ENCODE results near the gene GPR183.

The GPR183 gene

DNA sequence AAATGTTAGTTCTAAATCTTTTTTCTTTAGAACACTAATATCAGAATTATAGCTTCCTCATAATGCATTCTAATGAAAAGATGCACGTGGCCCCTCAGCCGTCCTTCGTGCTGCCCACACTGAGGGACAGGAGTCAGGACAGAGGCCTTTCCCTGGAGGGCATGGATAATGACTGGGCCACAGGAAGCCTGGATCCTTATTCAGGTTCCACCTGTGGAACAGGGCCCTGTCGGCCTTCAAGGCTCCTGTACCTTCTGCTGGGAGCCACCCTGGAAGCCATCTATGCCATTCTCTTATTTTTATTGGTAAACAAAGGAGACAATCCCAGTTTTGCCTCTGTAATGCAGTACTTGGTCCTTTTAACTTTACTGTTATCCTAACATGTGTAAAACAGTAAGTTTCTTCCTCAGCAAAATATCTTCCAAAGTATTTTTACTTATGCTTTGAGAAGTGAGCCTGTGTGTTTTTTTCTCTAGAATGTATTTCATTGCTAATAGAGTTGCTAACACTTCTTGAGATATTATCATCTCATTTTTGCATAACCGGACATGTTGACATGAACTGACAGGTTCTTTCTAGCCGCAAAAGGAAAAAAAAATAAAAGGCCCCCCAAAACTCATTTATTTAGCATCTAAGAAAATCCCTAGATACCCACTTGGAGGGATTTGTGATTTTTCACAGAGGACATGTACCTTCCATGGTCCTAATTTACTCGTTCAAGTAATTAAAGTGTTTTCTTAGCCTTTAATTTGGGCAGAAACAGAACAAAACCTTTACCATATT is 6.0 kb downstream of the GPR183 start:
- peaks cover 3% of the 10 kb centered on the region; the same call in 1 of the 2 replicates for H3K4me1 ChIP-seq (ENCODE audit: control insufficient read depth, insufficient read depth, low read length)
- no peak overlapping the region for H3K4me3 ChIP-seq (ENCODE audit: low read depth, low read length)
- H3K9me3 ChIP-seq (ENCODE audit: control insufficient read depth, insufficient read depth, low read depth, low read length), result no peaks in the 10 kb centered on the region
- POLR2A ChIA-PET, result no interaction called here
- TF ChIP-seq ZNF24 (tag by site-specific recombination; IDR thresholded peaks at IDR 0.05), result no peak
- no peak for TF ChIP-seq ZNF473 (tag by site-specific recombination; IDR thresholded peaks at IDR 0.05)
- H3K36me3 ChIP-seq (ENCODE audit: control insufficient read depth in 2 of 2, insufficient read depth in 1 of 2, low read length in 2 of 2), result no peaks in the 10 kb centered on the region
- H3K27ac ChIP-seq (ENCODE audit: extremely low read depth, low read depth, low read length), result no peak overlapping the region
- CTCF ChIA-PET, result interaction anchor here (0.7 to 0.9 kb wide), 2 partner anchors 35 to 44 kb away, joined by 3 read pairs; no protein-coding TSS in a partner anchor

- CTCF ChIA-PET, result interaction anchor here (0.6 to 1.0 kb wide), 2 partner anchors 124 to 143 kb away, joined by 3 to 4 read pairs; no protein-coding TSS in a partner anchor
Measured at GRCh38 chr13:99299920-99300341, 7.3 kb downstream of the GPR183 start.

GRCh38 chr13:99299256-99299919 is 7.8 kb downstream of the GPR183 start:
- TF ChIP-seq ZNF350 (tag by site-specific recombination; IDR thresholded peaks at IDR 0.05), result no peak
- no peak for TF ChIP-seq ZNF292 (tag by site-specific recombination; IDR thresholded peaks at IDR 0.05; ENCODE audit: borderline replicate concordance, low read depth)
- TF ChIP-seq OSR2 (tag by site-specific recombination; IDR thresholded peaks at IDR 0.05), result no peak
- TF ChIP-seq, protein P1, sequence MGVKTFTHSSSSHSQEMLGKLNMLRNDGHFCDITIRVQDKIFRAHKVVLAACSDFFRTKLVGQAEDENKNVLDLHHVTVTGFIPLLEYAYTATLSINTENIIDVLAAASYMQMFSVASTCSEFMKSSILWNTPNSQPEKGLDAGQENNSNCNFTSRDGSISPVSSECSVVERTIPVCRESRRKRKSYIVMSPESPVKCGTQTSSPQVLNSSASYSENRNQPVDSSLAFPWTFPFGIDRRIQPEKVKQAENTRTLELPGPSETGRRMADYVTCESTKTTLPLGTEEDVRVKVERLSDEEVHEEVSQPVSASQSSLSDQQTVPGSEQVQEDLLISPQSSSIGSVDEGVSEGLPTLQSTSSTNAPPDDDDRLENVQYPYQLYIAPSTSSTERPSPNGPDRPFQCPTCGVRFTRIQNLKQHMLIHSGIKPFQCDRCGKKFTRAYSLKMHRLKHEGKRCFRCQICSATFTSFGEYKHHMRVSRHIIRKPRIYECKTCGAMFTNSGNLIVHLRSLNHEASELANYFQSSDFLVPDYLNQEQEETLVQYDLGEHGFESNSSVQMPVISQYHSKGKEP (tag by site-specific recombination; IDR thresholded peaks at IDR 0.05), result no peak
- no peak for TF ChIP-seq ZNF624 (tag by site-specific recombination; IDR thresholded peaks at IDR 0.05)
- no peak for TF ChIP-seq ZNF184 (tag by site-specific recombination; IDR thresholded peaks at IDR 0.05)
- TF ChIP-seq, protein P2, sequence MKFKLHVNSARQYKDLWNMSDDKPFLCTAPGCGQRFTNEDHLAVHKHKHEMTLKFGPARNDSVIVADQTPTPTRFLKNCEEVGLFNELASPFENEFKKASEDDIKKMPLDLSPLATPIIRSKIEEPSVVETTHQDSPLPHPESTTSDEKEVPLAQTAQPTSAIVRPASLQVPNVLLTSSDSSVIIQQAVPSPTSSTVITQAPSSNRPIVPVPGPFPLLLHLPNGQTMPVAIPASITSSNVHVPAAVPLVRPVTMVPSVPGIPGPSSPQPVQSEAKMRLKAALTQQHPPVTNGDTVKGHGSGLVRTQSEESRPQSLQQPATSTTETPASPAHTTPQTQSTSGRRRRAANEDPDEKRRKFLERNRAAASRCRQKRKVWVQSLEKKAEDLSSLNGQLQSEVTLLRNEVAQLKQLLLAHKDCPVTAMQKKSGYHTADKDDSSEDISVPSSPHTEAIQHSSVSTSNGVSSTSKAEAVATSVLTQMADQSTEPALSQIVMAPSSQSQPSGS (tag by site-specific recombination; IDR thresholded peaks at IDR 0.05; ENCODE audit: low read depth), result no peak
- TF ChIP-seq ZNF677 (tag by site-specific recombination; IDR thresholded peaks at IDR 0.05), result no peak
- TF ChIP-seq ZNF560 (tag by site-specific recombination; IDR thresholded peaks at IDR 0.05; ENCODE audit: borderline replicate concordance), result no peak
- no peak for TF ChIP-seq ZNF473 (tag by site-specific recombination; IDR thresholded peaks at IDR 0.05)
- TF ChIP-seq ZNF664 (tag by site-specific recombination; IDR thresholded peaks at IDR 0.05), result no peak
- no peak for TF ChIP-seq ZNF433 (tag by site-specific recombination; IDR thresholded peaks at IDR 0.05; ENCODE audit: low read depth)
- TF ChIP-seq ZBTB1 (tag by site-specific recombination; IDR thresholded peaks at IDR 0.05), result no peak
- no peak for TF ChIP-seq ZNF596 (tag by site-specific recombination; IDR thresholded peaks at IDR 0.05)
- no peak for TF ChIP-seq ZNF843 (tag by site-specific recombination; IDR thresholded peaks at IDR 0.05)
- no peak for TF ChIP-seq SCRT2 (tag by site-specific recombination; IDR thresholded peaks at IDR 0.05)
- no peaks in the 10 kb centered on the region for H3K36me3 ChIP-seq (ENCODE audit: control insufficient read depth in 2 of 2, insufficient read depth in 1 of 2, low read length in 2 of 2)
- H3K4me1 ChIP-seq (ENCODE audit: control insufficient read depth, insufficient read depth, low read length), result no peaks in the 10 kb centered on the region
- ChIA-PET POLR2A (no interaction called here), CTCF (interaction anchor here (0.6 to 1.0 kb wide), 2 partner anchors 123 to 143 kb away, joined by 3 to 4 read pairs; no protein-coding TSS in a partner anchor)
- no peaks in the 10 kb centered on the region for H3K9me3 ChIP-seq (ENCODE audit: control insufficient read depth, insufficient read depth, low read depth, low read length)
- H3K4me3 ChIP-seq (ENCODE audit: low read depth, low read length), result no peak overlapping the region
- H3K27ac ChIP-seq (ENCODE audit: extremely low read depth, low read depth, low read length), result no peak overlapping the region

More at GRCh38 chr13:99299920-99300341, 7.3 kb downstream of the GPR183 start:
- POLR2A ChIA-PET, result no interaction called here
- no peak for TF ChIP-seq ZNF837 (tag by site-specific recombination; IDR thresholded peaks at IDR 0.05)
- no peak for TF ChIP-seq ZNF785 (tag by site-specific recombination; IDR thresholded peaks at IDR 0.05)
- TF ChIP-seq PBX3 (CRISPR knock-in tag; IDR thresholded peaks at IDR 0.05), result no peak
- no peak for TF ChIP-seq ZNF610 (tag by site-specific recombination; IDR thresholded peaks at IDR 0.05; ENCODE audit: borderline replicate concordance)
- no peak for TF ChIP-seq ZNF596 (tag by site-specific recombination; IDR thresholded peaks at IDR 0.05)
- no peak for TF ChIP-seq ZNF701 (tag by site-specific recombination; IDR thresholded peaks at IDR 0.05)
- no peak for TF ChIP-seq ZNF777 (tag by site-specific recombination; IDR thresholded peaks at IDR 0.05; ENCODE audit: borderline replicate concordance)
- Histone ChIP-seq H3K9me3 (ENCODE audit: control insufficient read depth, insufficient read depth, low read depth, low read length) (no peaks in the 10 kb centered on the region), H3K4me3 (ENCODE audit: low read depth, low read length) (no peak overlapping the region), H3K27ac (ENCODE audit: extremely low read depth, low read depth, low read length) (no peak overlapping the region), H3K36me3 (ENCODE audit: control insufficient read depth in 2 of 2, insufficient read depth in 1 of 2, low read length in 2 of 2) (no peaks in the 10 kb centered on the region), H3K4me1 (ENCODE audit: control insufficient read depth, insufficient read depth, low read length) (no peaks in the 10 kb centered on the region)
